ENCODE results near the gene CAPG. TPM values are rescaled to one million over a fixed set of nuclear protein-coding genes. Genes with fewer than 3 reads are reported as not detected.

The CAPG gene
- total and polyA plus RNA-seq, 12 donors, result 0.83 to 30.4 (median 6.3) TPM

DNA sequence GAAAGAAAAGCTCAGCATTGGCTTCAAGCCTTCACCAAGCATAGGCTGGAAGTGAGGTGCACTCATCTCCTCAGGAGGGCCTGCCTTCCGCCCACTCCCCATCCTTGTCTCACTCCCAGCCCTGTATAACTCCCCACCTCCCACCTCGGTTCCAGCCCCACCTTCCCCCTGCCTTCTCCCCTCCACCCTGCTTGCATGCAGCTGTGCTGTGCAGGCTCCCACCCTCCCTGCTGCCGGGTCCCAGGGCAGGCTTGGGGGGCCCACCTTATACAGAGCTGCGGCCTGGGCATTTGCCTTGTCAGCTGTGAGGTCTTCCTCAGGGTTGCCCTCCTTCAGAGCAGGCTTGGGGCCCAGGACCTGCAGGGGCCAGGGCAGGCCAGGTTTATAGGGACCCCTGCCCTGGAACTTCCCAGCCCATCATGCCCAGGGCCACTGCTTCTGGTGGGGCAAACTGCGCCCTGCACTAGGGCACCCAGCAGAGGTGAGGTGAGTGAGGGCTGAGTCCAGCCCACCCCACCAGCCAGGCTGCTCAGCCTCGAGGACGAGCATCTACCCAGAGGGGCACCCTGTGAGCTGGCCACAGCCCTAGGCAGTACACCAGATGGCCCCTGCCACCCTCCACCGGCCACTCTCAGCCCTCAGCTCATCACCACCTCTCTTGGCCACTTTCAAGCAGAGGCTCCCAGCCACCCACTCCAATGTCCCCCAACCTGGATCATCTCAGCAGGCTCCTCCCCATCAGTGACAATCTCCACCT is 11.6 kb downstream of the CAPG start:
- Histone ChIP-seq H3K27ac (no peak overlapping the region), H3K4me3 (no peak overlapping the region), H3K4me1 (peaks cover 0 to 7% (median 0%) of the 10 kb centered on the region in 9 donors), H3K36me3 (peaks cover 0 to 68% (median 0%) of the 10 kb centered on the region in 9 donors), H3K27me3 (no peaks in the 10 kb centered on the region), H3K9me3 (peaks cover 0 to 7% (median 0%) of the 10 kb centered on the region in 11 donors)
- ATAC-seq (peak in 2 of 8 donors; percentile 10 to 13), DNase-seq (no peak)
- 92% methylated on average over 8 of the region's 8 CpGs for WGBS, 2 donors
- TF ChIP-seq, protein P1, sequence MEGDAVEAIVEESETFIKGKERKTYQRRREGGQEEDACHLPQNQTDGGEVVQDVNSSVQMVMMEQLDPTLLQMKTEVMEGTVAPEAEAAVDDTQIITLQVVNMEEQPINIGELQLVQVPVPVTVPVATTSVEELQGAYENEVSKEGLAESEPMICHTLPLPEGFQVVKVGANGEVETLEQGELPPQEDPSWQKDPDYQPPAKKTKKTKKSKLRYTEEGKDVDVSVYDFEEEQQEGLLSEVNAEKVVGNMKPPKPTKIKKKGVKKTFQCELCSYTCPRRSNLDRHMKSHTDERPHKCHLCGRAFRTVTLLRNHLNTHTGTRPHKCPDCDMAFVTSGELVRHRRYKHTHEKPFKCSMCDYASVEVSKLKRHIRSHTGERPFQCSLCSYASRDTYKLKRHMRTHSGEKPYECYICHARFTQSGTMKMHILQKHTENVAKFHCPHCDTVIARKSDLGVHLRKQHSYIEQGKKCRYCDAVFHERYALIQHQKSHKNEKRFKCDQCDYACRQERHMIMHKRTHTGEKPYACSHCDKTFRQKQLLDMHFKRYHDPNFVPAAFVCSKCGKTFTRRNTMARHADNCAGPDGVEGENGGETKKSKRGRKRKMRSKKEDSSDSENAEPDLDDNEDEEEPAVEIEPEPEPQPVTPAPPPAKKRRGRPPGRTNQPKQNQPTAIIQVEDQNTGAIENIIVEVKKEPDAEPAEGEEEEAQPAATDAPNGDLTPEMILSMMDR (IDR thresholded peaks at IDR 0.05), result no peak
- intact Hi-C loops (cut with DNase I), result loop anchor here in 1 of 10 donors (5.0 kb wide), 1 partner anchor 764 kb away; no protein-coding TSS in a partner anchor

DNA sequence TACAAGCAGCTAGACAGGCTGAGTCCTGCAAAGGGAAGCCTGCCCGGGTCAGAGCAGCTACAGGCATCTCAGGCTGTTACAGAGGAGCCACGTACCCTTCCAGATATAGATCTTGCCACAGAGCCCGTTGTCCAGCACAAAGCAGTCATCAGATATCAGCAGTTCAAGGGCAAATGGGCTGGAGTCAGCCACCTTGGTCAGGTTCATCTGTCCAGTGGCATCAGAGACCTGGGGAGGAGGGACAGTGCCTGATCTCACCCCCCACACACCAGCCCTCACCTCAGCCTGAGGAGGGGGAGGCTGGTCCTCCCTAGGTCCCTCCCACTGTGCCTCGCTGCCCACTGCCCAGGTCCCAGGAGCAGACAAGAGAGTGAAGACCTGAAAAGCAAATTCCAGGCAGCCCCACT is 12.2 kb downstream of the CAPG start:
- H3K9me3 ChIP-seq, result peaks cover 0 to under 1% (median 0%) of the 10 kb centered on the region in 11 donors
- WGBS, 2 donors, result 82 to 83% methylated on average over 4 of the region's 4 CpGs
- TF ChIP-seq, protein P1 (IDR thresholded peaks at IDR 0.05), result no peak
- H3K27ac ChIP-seq, result no peak overlapping the region
- intact Hi-C loops (cut with DNase I), result loop anchor here in 1 of 10 donors (5.0 kb wide), 1 partner anchor 764 kb away; no protein-coding TSS in a partner anchor
- ATAC-seq, result no peak
- H3K36me3 ChIP-seq, result peaks cover 0 to 68% (median 0%) of the 10 kb centered on the region in 9 donors
- no peak for DNase-seq
- no peak overlapping the region for H3K4me3 ChIP-seq
- no peaks in the 10 kb centered on the region for H3K27me3 ChIP-seq
- peaks cover 0 to 7% (median 0%) of the 10 kb centered on the region in 9 donors for H3K4me1 ChIP-seq

DNA sequence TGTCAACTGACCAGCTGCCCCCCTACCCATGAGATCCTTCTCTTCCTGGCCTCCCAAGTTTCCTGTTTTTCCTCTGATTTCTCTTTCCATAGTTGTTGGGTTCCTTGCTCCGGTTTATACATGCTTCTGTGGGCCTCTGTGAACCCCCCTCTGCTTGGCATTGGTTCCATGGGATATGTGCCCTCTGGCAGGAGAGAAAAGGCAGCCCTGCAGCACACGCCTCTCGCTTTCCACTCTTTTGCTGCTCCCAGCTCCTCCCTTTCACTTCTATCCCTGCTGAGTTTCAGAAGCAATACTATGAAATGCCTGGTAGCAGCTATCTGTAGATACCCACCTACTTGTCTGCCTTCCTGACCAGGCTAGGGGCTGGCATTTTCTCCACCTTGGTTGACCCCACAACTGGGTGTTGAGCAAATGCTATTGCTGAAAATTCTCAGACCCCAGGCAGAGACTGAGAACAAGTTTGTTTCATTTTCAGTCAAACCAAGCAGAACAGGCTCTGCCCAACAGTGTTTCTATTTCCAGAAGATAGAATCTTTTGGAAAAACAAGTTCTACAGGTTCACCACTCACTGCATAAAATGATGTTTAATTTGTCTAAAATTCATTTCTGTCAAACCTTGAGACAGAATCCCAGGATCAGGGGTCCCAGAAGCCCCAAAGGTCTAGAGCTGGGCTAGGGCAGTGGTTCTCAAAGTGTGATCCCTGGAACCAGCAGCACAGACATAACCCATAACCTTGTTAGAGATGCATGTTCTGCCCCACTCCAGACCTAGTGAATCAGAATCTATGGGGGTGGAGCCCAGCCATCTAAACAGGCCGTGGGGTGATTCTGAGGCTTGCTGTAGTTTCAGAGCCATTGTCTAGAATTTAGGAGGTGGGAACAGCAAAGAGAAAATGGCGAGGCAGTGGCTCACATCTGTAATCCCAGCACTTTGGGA is 13.4 kb downstream of the CAPG start:
- H3K36me3 ChIP-seq, result peaks cover 0 to 72% (median 0%) of the 10 kb centered on the region in 9 donors
- no peaks in the 10 kb centered on the region for H3K27me3 ChIP-seq
- peak overlapping the region in 1 of 10 donors; percentile 5 for H3K27ac ChIP-seq
- H3K4me1 ChIP-seq, result peaks cover 0 to 6% (median 0%) of the 10 kb centered on the region in 9 donors
- TF ChIP-seq, protein P1 (IDR thresholded peaks at IDR 0.05), result no peak
- peak in 3 of 8 donors; percentile 18 to 25 (median 23) for ATAC-seq
- intact Hi-C loops (cut with DNase I), result loop anchor here in 1 of 10 donors (5.0 kb wide), 1 partner anchor 766 kb away; no protein-coding TSS in a partner anchor
- no peak for DNase-seq
- H3K4me3 ChIP-seq, result no peak overlapping the region
- no peaks in the 10 kb centered on the region for H3K9me3 ChIP-seq
- 55 to 72% methylated on average over 5 of the region's 5 CpGs for WGBS, 2 donors
